Prostate gland (tissue), 1 donor: ENCODE measurements around the gene DHX9.

Experiments
- POLR2A ChIP-seq: fragments of 450-650 bp; IDR thresholded peaks from one replicate; pipeline ENCODE4 v1.6.1; 2016; ENCODE audit warnings: antibody characterized with exemption, mild to moderate bottlenecking
- POLR2AphosphoS5 ChIP-seq: sonication (generic); formaldehyde crosslinking; IDR thresholded peaks from one replicate; pipeline ENCODE4 v1.6.1; 2017; ENCODE audit warnings: antibody characterized with exemption

DNA sequence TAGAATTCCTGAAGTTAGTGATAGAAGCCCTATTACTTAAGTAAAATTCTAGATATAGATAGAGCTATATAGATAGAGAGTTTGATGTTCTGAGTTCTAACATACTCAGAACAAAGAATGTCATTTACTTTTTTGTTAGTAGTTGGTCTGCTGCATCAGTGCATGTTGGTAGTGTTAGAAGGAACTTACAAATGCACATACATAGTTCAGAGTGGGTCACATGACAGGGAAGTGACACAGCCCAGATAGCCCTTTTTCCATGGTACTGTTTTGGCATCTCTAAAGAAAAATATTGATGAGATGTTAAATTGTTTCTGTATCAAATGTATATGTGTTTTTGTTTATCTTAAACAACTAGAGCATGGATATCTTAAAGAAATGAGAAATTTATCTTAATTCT is 45.7 kb downstream of the DHX9 start:
- TF ChIP-seq POLR2AphosphoS5 (no peak), POLR2A (no peak)
